GM18873 (cell line): Measurements from ENCODE around the gene LRRC17.

ENCODE experiments used
- ATAC-seq: cut with Tn5 transposase; IDR thresholded peaks from one replicate; pipeline ENCODE4 v1.9.1; 2021; ENCODE audit warnings: mild to moderate bottlenecking, moderate library complexity, moderate number of reproducible peaks; ENCODE audit not compliant: unreplicated experiment, low FRiP score

LRRC17 gene, protein sequence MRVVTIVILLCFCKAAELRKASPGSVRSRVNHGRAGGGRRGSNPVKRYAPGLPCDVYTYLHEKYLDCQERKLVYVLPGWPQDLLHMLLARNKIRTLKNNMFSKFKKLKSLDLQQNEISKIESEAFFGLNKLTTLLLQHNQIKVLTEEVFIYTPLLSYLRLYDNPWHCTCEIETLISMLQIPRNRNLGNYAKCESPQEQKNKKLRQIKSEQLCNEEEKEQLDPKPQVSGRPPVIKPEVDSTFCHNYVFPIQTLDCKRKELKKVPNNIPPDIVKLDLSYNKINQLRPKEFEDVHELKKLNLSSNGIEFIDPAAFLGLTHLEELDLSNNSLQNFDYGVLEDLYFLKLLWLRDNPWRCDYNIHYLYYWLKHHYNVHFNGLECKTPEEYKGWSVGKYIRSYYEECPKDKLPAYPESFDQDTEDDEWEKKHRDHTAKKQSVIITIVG

DNA sequence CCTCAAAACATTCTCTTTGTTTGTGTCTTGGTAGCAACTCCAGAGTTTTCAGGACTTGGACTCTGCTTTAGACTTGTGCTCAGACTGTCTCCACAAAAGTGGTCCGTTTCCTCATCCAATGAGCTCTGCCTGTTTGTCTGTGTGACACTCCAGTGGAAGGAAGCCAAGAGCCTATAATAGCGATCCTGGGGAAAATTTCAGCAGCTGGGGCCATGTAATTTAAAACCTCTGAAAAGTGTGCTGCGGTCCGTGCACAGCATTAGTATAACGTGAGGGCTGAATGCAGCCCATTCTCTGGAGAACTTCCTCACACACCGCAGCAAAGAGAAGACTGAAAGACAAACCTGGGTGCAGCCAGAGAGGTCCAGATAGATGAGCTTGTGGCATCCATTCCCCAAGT, at the start of gene LRRC17:
Gene LRRC17, plus strand, starts transcription at position 259 of the 400 bp plus-strand sequence. CDS start 20,914 bp downstream, outside the sequence.
- ATAC-seq, result no peak

DNA sequence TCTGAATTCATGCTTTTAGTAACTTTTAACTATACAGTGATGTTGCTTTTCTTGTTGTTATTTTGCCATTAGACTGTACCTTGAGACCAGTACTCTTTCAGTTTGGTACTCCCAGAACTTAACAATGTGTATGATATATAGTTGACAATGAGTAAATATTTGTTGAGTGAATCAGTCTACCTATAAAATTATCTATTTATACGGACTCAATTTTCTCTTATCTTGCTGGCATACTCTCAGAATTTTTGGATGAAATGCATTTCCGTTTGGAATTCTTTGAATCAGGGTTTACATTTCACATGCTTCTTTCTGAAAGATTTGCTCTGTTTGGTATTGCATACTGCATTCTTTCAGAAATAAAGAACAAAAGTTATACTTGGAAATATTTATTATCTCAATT, 47.8 kb upstream of the LRRC17 start:
- ATAC-seq, result no peak

DNA sequence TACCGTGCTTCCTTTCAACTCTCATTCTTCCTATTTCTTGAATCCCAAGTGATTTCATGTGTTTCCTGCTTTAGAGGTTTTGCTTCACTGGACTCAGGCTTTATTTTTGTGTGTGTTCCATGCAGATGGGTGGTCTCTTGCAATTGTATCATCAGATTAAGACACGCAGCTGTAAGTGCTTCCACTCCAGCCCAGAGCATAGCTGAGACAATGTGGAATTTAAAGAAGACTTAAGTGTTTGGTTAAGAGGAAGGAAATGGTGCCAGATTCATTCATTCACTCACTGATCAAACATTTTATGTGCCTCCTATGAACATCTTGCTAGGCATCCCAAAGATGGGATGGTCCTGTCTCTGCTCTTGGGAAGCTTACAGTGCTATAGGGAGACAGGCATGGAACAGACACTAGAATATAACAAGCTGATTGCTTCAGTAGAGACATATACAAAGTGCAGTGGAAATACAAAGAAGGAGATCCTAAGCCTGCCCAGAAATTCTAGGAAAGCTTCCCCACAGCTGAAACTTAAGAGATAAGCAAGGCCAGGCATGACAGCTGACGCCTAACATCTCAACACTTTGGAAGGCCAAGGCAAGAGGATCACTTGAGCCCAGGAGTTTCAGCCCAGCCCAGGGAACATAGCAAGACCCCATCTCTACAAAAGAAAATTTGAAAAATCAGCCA, 46.1 kb upstream of the LRRC17 start:
- no peak for ATAC-seq

DNA sequence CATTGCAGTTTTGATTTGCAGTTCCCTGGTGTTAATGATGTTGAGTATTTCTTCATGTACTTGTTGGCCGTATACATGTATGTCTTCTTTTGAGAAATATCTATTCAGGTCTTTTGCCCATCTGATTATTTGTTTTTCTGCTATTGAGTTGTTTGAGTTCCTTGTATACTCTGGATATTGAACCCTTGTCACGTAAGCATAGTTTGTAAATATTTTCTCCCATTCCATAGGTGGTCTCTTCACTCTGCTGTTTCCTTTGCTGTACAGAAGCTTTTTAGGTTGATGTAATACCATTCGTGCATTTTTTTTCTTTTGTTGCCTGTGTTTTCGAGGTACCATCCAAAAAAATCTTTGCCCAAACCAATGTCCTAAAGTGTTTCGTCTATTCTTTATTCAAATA, 43.6 kb upstream of the LRRC17 start:
- ATAC-seq, result no peak

DNA sequence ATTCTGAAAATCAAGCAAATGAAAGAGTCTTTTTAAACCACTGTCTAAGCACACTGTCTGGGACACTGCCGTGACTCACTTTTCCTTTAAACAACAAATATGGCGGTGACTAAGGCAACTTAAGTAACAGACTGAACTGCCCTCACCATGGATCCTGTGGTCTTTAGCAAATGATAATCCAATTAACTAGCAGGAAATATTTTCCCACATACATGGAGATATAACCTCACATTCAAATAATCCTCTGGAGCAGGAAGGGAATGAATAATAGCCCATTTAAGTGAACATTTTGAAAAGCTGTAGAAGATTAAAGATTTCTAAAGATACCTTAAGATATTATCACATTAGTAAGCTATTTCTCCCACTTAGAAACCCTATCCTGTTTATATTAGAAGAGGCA, 40.3 kb upstream of the LRRC17 start:
- ATAC-seq, result no peak

DNA sequence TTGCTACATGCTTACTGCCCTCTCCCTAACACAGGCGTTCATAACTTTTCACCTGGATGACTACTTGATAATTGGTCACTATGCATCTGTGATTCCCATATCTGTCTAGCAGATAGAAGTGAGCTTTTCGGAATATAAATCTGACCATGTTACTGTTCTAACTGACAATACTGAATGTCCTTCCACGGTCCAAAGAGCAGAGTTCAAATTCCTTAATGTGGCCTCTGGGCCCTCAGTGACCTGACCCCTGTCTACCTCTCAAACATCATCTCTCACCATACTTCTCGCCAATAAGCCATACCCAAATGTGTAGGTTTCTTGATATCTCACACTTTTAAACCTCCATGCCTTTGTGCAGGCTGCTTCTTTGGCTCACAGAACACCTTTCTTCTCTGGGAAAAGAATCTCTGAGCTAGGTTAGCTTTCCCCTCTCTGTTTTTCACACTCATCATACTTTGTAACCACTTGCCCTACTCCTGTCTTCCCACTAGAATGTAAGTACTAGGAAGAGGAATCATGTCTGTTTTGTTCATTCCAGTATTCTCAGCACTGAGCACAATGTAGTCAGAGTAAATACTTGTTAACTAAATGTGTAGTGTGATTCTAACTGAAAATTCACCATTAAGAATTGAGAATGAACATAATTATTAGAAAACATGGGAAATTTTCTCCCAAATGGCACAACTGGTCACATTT, 39.2 kb upstream of the LRRC17 start:
- peak; percentile 31 for ATAC-seq

DNA sequence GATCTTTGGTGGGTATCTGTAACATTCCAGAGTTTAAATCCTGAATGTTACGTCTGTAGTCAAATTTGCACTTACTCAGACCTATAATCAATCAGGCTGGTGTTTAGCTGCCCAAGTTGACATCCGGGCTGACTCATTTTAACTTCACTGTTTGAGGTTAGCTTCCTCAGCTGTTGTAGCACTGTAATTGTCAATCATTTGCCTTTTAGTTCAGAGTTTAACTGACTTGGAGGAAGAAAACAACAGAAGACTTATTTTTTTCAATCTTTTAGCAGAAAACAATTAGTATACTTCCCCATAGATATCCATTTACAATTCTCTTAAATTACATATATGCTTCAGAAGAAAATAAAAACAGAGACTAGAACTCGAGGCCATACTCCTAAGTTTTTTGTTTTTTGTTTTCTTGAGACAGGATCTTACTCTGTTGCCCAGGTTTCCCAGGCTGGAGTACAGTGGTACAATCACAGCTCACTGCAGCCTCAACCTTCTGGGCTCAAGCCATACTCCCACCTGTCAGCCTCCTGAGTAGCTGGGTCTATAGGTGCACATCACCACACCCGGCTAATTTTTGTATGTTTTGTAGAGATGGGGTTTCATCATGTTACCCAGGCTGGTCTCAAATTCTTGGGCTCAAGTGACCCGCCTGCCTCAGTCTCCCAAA, 38.5 kb upstream of the LRRC17 start:
- peak; percentile 100 for ATAC-seq

DNA sequence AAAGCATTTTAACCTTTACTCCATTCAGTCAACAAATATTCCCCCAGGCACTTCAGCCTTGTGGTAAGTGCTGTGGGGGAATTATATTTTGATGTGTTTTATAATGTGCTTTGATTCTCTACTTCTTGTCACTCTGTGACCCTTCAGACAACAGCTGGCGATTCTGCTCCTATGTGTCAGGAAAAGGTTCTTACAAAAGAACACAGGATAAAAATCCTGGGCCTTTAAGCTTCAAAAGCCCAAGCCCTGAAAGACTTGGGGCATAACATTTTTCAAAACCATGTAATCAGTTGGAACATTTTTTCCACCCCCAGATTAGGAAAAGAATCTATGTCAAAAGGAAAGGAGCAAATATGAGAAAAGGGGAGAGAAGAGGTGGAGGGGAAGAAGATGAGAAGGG, 37.8 kb upstream of the LRRC17 start:
- no peak for ATAC-seq

DNA sequence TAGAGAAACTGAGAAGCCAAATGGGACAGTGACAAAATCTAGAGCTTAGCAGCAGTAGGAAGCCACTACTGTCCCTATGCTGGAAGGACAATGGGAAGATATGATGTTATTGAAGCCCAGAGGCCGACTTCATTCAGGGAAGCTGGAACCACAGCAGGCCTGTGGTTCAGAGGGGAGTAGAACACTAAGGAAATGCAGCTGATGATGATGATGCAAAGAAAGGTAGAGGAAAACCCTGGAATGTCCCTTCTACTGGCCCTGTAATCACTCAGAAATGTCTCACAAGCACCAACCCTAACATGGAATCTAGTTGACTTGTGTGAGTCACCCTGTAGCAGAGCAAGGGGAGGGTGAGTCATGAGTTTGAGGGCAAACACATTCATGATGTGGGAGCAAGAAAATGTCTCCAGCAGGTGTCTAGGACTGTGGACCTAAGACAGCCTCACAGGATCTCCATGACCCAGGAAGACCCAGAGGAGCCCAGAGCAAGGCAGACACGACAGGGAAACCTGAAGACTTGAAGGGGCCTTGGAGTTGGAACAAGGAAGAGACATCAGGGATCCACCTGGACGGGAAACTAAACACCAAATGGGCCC, 37.0 kb upstream of the LRRC17 start:
- no peak for ATAC-seq

DNA sequence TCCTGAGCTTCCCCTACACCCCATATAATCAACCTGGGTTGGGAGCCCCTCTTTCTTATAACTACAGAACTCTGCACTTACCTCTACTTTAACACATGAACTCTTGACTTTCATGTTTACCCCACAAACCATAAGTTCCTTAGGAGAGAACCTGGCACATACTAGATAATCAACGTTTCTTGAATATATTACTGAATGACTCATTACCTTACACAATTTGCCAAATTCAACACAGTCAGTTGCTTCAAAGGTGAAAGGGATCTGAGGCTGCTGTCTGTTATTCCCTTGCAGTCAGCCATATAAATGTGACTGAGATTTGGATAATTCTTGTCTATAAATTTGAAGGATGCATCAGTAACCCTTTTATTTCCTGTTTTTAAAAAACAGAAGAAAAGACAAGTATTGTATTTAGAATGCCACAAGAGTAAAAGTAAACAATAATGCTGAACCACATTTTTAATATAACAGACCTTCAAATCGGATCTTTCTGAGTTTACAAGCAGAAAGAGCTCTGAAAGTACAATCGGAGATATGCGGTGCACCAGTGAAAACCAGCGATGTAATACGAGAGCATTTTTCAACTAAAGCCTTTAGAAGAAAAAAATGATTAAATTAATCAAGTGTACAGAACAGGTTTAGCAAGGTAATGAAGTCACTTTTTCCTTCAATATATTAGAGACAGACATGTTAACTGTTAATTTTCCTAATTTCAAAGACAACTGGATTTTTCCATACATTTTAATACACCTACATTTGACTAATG, 29.5 kb upstream of the LRRC17 start:
- no peak for ATAC-seq

DNA sequence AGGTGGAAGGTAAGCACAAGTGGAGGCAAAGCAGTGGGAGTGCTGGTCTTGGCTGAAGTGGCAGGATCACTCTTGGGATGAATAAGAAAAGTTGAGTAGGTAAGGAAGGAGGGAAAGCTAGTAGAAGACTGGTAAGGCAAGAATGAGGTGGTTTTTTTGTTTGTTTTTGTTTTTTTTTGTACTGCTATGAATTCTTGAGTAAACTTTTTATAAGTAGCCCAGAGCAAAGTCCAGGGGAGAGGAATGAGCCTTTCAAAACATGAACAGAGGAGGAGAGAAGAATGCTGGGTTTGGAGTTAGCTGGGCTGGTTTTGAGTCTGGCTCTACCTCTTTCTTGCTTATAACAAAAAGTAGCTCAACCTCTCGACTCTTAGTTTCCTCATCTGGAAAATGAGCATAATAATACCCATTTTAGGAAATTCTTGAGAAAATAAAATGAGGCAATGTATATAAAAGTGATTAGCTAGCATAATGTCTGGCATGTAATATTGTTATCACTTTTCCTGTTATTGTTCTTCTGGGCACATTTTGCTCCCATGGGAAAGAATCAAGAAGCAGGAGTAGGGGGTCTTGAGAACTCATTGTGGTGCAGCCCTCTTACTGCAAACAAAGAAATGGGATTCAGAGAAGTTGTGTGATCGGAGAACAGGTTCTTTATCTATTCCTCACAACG, 24.1 kb upstream of the LRRC17 start:
- no peak for ATAC-seq

DNA sequence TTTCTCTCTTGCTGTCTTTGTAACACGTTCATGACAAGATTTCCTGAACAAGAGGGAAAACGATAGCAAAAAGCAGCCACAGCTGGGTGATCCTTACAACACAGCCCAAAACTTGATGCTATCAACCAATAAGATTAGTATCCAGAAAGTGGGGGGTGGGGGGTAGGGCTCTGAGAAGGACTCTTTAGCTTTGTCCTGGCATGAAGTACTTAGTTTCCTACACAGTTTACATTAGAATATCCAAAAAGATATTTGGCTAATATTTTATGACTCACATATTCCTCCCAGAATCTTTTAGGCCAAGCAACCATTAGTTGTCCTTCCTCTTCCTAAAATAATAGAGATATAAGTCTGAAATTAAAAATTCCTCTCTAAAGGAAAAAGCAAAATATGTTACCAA, 22.9 kb upstream of the LRRC17 start:
- no peak for ATAC-seq

DNA sequence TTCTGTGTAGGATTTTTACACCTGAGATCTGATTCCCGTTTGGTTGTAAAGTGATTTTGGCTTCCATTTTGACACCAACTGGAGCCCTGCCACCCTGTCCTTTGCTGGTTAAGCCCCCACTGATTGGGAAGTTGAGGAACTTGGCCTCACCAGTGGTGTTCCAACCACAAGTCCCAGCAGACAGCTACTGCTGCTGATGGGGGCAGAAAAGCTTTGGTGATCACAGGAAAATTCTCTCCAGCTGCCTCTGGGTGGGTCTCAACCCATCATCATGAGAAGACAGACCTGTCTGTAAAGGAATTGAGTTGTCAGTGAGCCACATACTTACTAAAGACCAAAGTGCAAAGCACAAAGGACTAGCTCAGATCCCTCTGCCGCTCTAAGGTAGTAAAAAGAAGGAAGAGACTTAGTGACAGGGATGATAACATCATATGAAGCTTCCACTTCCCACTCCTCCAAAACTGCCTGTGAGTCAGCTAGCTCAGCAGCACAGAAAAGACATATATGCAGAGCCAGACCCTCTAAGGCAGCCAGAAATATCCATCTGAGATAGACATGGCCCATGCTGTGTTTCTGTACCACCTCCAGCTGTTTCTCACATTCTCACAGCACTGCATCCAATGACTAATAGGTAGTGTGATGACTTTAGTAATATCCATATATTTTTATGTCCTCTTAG, 22.4 kb upstream of the LRRC17 start:
- ATAC-seq, result no peak

DNA sequence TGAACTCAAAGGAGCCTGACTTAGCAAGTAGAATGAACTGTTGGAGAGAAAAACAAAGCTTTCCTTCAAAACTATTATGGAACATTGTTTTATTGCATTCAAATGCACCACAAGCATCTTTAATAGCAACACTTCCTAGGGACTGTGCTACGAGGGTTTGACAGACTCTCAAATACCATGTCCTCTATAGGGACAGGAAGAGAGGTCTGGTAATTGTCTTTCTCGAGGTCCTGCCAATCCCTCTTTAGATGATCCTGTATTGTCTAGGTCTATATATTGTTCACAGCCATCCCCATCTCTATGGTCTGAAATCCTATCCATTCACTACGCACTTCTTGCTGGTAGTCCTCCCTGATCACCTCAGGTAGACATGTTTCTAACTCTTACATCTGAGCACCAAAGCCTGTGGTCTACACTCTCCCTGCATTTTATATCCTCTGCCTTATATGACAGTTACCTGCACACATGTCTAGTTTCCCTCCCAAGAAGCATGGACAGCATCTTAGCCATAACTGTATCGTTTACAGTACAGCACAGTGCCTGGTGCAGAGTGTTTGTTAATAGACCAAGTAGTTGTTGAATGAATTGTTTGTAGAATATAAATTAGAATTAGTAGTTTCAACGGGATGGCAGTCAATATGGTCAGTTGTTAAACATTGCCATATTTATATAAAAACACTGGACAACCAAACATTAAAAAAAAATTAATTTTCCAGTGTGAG, 21.7 kb upstream of the LRRC17 start:
- ATAC-seq, result no peak

DNA sequence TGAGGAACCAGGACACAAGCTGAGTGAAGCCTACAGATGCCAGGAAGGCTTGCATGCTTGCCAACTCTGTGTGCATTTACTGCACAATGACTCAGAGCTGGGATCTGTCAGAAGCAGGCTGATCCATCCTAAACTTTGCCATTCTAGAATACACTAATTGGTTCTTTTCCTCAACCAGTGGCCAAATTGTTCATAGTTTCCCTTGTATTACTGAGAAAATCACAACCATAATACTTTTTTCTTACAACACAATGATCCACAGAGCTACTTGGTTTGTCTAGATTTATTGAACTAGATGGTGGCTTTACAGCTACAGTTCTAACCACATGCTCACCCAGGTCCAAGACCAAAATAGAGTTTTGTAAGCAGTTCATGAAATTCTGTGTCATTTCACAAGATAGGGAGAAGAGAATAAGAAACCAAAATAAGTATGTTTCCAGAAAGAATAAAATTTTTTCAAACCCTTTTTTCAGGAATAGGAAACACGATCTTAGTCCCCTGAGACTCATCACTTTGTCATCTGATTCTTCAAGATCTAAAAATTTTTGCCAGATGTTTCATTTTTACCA, 21.0 kb upstream of the LRRC17 start:
- ATAC-seq, result no peak

DNA sequence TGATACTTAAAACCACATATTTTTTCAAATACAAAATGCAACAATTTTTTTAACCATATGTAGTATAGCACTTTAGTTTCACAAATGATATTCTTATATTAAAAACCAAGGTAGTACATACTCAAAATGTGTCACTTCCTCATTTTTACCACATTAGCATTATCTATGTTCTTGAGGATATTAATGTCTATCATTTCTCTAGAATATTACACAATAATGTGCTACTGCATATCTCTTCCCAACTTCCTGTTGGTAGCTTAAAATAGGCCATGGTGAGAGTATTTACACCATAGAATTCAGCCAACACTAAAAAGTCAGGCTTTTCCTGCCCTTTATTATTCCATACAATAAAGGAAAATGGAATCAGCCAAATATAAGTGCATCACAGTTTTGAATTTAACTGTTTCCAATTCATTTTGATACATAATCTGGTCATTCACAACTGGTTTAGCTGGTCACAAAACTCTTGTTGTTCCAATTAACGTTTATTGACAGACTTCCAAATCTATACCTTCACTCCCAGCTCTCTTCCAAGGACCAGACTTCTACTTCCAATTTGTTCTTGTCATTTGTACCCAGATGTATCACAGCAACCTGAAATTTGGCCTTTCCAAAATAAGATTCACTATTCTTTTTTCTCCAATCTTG, 20.0 kb upstream of the LRRC17 start:
- no peak for ATAC-seq

DNA sequence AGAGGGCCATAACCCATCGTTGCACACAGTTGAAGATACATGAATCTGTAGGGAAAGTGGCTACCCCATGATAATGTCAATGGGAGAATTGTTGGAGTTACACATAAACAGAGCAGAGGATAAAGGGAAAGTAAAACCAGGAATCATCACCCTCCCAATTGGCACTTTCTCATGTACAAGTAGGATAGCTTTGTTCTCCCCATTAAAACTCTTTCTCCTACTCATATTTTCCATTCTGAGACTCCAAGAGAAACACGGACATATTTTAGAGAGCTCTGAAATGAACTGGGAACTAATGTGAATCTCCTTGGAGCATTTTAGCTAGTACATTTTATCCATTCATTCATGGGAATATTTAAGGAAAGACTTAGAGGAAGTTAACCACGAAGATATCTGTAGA, 17.2 kb upstream of the LRRC17 start:
- no peak for ATAC-seq
